H1 (cell line): ENCODE results near the gene PEPD.

Experiments
- CBX8 ChIP-seq: fragments of 300-800, 300-1000 bp; sonication (generic); IDR thresholded peaks from 2 replicates; pipeline ENCODE4 v1.7.1; 2016; ENCODE audit warnings: low read depth, low read length, borderline replicate concordance
- EGR1 ChIP-seq: IDR thresholded peaks from 2 replicates; pipeline ENCODE4 v1.6.1; 2011; ENCODE audit warnings: low read depth, low read length, borderline replicate concordance
- POLR2A ChIP-seq, 2 experiments: IDR thresholded peaks; 1 replicate in 1 of 2; 2 replicates in 1 of 2; pipeline ENCODE4 v1.6.1; 2011; ENCODE audit warnings: low read depth in 2 of 2, low read length in 2 of 2, mild to moderate bottlenecking in 2 of 2; ENCODE audit errors: control extremely low read depth in 1 of 2
- POLR2AphosphoS5 ChIP-seq: IDR thresholded peaks from 2 replicates; pipeline ENCODE4 v1.6.1; 2011; ENCODE audit warnings: low read depth, low read length
- RBBP5 ChIP-seq: IDR thresholded peaks from 2 replicates; pipeline ENCODE4 v1.7.1; 2012; ENCODE audit warnings: low read depth, mild to moderate bottlenecking, inconsistent platforms, low read length, moderate library complexity, borderline replicate concordance
- YY1 ChIP-seq: IDR thresholded peaks from 2 replicates; pipeline ENCODE4 v1.6.1; 2011; ENCODE audit warnings: low read depth, mild to moderate bottlenecking, low read length
- ZNF274 ChIP-seq: IDR thresholded peaks from 2 replicates; pipeline ENCODE4 v1.7.0; 2012; ENCODE audit warnings: low read length, borderline replicate concordance; ENCODE audit errors: extremely low read depth
- TF ChIP-seq, protein P1 (sequence below), 3 experiments: IDR thresholded peaks; 1 replicate in 2 of 3; 2 replicates in 1 of 3; pipeline versions ENCODE4 v1.5.1 to v1.6.1; 2011; ENCODE audit warnings: low read length in 3 of 3, mild to moderate bottlenecking in 3 of 3, inconsistent platforms in 2 of 3, low read depth in 1 of 3, moderate library complexity in 1 of 3; ENCODE audit not compliant: insufficient read depth in 1 of 3; ENCODE audit errors: control extremely low read depth in 1 of 3
- TF ChIP-seq, protein P2 (sequence below): IDR thresholded peaks from 2 replicates; pipeline ENCODE4 v1.6.1; 2012; ENCODE audit warnings: inconsistent platforms
- TF ChIP-seq, protein P3 (sequence below): IDR thresholded peaks from 2 replicates; pipeline ENCODE4 v1.6.1; 2011; ENCODE audit warnings: low read depth, mild to moderate bottlenecking, low read length; ENCODE audit not compliant: insufficient read depth
- TF ChIP-seq, protein P4 (sequence below): IDR thresholded peaks from 2 replicates; pipeline ENCODE4 v1.6.1; 2012; ENCODE audit warnings: low read length, inconsistent platforms

DNA sequence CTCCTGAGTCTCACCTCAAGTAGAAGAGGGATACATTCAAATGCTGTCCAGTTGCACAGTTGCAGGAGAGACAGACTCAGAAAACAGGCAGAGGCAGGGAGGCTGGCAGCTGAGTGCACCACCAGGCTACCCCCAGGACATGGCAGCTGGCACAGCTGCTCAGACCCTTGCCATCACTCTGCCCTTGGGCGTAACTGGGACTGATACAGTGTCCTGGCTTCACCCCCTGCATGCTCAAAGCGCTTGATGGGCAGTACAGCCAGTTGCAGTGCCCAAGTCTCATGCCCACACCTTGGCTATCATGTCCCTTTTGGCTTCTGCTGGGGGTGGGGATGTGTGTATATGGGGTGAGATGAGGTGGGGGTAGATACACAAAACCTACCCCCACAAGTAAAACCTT, 5.5 kb upstream of the PEPD start:
- TF ChIP-seq YY1 (no peak), POLR2A (IDR thresholded peaks at IDR 0.05; ENCODE audit: control extremely low read depth in 1 of 2, low read depth in 2 of 2, low read length in 2 of 2) (no peak), RBBP5 (no peak), EGR1 (no peak), CBX8 (no peak), POLR2AphosphoS5 (no peak), ZNF274 (no peak)
- TF ChIP-seq, protein P1, sequence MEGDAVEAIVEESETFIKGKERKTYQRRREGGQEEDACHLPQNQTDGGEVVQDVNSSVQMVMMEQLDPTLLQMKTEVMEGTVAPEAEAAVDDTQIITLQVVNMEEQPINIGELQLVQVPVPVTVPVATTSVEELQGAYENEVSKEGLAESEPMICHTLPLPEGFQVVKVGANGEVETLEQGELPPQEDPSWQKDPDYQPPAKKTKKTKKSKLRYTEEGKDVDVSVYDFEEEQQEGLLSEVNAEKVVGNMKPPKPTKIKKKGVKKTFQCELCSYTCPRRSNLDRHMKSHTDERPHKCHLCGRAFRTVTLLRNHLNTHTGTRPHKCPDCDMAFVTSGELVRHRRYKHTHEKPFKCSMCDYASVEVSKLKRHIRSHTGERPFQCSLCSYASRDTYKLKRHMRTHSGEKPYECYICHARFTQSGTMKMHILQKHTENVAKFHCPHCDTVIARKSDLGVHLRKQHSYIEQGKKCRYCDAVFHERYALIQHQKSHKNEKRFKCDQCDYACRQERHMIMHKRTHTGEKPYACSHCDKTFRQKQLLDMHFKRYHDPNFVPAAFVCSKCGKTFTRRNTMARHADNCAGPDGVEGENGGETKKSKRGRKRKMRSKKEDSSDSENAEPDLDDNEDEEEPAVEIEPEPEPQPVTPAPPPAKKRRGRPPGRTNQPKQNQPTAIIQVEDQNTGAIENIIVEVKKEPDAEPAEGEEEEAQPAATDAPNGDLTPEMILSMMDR (IDR thresholded peaks at IDR 0.05; ENCODE audit: control extremely low read depth in 1 of 3, insufficient read depth in 1 of 3, low read depth in 1 of 3, low read length in 3 of 3) = no peak
- TF ChIP-seq, protein P2, sequence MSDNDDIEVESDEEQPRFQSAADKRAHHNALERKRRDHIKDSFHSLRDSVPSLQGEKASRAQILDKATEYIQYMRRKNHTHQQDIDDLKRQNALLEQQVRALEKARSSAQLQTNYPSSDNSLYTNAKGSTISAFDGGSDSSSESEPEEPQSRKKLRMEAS = no peak
- TF ChIP-seq, protein P3, sequence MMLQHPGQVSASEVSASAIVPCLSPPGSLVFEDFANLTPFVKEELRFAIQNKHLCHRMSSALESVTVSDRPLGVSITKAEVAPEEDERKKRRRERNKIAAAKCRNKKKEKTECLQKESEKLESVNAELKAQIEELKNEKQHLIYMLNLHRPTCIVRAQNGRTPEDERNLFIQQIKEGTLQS = no peak
- TF ChIP-seq, protein P4, sequence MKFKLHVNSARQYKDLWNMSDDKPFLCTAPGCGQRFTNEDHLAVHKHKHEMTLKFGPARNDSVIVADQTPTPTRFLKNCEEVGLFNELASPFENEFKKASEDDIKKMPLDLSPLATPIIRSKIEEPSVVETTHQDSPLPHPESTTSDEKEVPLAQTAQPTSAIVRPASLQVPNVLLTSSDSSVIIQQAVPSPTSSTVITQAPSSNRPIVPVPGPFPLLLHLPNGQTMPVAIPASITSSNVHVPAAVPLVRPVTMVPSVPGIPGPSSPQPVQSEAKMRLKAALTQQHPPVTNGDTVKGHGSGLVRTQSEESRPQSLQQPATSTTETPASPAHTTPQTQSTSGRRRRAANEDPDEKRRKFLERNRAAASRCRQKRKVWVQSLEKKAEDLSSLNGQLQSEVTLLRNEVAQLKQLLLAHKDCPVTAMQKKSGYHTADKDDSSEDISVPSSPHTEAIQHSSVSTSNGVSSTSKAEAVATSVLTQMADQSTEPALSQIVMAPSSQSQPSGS = no peak
